ENCODE measurements around the gene KCNJ9. TPM values are rescaled to one million over a fixed set of nuclear protein-coding genes. Genes with fewer than 3 reads are reported as not detected.
A peak's percentile ranks its signal among the peaks of the same experiment; 100 is the strongest.

The KCNJ9 gene
- total RNA-seq, 1 donor from 2014 or later, result 0.18 TPM

DNA sequence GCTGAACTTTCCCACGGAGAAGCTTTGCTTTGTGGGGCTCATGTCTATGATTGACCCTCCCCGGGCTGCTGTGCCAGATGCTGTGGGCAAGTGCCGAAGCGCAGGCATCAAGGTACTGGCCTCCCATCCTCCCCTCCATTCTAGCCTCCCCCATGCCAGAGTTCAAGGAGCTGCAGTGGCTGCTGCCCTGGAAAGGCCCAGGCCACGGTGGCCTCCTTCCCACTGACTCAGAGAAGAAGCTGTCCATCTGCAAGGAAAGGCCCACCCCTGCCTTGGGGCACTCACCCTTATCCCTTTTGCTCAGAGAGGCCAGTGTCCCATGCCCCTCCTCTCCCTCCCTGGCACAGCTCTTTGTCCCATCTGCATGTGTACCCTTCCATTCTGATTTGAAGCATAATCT is 49.1 kb downstream of the KCNJ9 start:
- no peak for ATAC-seq
- no peak for DNase-seq (ENCODE audit: low spot score)
- intact Hi-C loops (cut with DNase I), result no loop called here

DNA sequence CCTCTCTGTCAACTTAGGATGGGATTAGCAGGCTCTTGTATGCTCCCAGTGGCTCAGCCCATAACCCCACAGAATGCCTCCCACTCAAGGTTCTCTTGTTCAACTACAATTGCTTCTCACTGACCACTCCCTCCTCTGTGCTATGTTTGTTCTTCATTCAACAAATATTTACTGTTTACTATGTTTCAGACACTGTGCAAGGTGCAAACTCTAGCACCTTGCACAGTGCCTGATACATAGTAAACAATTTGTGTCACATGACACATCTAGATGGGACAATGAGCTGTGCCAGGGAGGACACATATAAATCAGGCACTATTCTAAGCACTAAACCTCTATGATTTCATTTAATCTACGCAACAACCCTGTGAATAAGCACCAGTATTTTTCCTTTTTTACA is 49.6 kb downstream of the KCNJ9 start:
- ATAC-seq, result no peak
- intact Hi-C loops (cut with DNase I), result no loop called here

DNA sequence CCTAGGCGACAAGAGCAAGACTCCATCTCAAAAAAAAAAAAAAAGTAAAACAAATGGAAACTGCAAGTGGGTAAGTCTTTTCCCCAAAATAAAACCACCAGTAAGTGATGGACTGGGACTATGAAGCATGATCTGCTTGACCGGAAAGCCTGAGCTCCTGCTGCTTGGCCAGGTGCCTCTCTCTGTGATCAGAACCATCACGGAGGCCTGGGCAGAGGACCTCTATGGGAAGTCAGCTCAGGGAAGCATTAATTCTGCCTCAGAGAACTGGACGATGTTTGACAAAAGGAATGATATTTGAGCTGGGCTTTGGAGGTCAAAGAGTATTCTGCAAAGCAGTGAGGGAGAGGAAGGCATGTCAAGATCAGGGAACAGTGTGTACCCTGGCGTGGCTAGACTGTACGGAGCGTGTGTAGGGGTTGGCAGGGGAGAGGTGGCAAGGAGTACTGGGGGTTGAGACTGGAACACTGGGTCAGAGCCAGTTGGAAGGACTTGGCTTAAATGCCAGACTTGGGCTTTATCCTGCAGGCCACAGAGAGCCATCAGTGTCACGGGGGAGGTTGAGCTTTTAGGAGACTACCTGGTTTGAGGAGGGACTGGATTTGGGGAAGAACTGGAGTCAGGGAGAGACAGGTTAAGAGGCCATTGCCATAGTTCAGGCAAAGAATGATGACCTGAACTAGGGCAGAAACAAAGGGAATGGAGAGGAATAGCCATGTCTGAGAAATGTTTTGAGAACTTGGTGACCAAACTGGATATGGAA is 50.6 kb downstream of the KCNJ9 start:
- intact Hi-C loops (cut with DNase I), result no loop called here
- ATAC-seq (peak; percentile 39), DNase-seq (ENCODE audit: low spot score) (no peak)

More for the DNA sequence above, 49.6 kb downstream of the KCNJ9 start:
- no peak for DNase-seq (ENCODE audit: low spot score)

DNA sequence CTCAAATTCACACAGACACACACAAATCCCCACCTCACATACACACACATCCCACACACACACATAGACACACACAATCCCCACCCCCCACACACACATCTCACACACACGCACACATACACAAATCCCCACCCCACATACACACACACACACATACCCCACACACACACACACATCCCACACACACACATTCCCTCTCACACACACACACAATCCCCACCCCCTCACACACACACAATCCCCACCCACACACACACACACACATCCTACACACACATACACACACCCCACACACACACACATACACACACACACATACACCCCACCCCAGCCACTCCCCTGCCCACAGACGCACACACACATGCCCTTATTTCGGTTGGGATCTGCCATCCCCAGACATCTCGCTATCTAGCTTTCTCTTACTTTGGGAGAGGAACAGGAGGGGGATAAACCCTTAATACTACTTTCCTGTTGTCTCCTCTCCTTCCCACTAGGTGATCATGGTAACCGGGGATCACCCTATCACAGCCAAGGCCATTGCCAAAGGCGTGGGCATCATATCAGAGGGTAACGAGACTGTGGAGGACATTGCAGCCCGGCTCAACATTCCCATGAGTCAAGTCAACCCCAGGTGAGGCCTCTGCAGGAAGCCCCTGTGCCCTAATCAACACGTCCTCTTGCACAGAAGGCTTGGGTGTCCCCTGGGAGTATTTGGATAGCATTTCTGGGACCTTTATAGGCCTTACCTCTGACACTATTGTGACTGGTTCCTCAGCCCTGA is 52.8 kb downstream of the KCNJ9 start:
- intact Hi-C loops (cut with DNase I), result no loop called here
- no peak for ATAC-seq
- peak; percentile 32 for DNase-seq (ENCODE audit: low spot score)

DNA sequence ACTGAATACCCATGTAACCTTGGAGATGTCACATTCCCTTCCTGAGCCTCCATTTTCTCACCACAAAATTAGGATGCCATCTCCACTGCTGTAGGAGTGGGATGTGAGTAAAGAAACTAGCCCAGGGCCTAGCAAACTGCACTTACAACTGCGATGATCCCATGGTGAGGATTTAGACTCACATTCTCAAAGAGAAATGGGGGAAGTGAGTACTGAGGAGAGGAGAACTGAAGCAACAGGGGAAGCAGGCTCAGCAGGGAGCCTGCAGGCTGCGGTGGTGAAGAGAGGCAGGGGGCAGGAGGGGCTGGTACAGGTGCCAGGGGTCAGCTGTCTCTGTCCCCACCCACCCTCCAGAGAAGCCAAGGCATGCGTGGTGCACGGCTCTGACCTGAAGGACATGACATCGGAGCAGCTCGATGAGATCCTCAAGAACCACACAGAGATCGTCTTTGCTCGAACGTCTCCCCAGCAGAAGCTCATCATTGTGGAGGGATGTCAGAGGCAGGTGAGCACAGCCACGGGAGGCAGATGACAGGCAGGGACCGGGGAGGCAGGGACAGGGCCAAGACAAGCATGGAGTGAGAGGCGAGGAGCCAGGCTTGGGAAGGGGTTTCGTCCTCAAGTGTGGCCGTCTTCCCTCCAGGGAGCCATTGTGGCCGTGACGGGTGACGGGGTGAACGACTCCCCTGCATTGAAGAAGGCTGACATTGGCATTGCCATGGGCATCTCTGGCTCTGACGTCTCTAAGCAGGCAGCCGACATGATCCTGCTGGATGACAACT is 53.6 kb downstream of the KCNJ9 start:
- DNase-seq (ENCODE audit: low spot score), result peak; percentile 48
- no peak for ATAC-seq
- intact Hi-C loops (cut with DNase I), result no loop called here

DNA sequence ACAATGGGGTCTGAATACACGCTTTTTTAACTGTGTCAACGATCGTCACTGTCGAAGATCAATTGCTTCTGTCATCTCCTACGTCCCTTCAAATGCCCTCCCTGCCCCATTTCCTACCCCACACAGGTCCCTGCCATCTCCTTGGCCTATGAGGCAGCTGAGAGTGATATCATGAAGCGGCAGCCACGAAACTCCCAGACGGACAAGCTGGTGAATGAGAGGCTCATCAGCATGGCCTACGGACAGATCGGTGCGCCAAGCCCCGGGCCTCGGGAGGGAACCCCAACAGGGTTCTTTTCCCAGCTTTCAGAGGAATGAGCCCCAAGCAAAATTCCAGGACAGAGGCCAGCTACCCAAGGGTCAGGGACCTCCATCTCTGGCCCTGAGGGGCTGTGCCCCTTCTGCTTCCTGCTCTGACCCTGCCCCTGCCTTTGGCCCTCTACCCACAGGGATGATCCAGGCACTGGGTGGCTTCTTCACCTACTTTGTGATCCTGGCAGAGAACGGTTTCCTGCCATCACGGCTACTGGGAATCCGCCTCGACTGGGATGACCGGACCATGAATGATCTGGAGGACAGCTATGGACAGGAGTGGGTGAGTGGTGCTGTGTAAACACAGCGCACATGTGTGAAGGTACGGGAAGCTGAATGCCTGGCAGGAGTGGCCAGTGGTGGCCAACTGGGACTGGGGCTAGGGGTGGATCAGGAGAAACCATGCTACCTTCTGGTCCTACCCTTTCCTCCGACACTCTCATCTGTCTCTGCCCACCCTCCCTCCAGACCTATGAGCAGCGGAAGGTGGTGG is 55.0 kb downstream of the KCNJ9 start:
- ATAC-seq (no peak), DNase-seq (ENCODE audit: low spot score) (no peak)
- intact Hi-C loops (cut with DNase I), result no loop called here

DNA sequence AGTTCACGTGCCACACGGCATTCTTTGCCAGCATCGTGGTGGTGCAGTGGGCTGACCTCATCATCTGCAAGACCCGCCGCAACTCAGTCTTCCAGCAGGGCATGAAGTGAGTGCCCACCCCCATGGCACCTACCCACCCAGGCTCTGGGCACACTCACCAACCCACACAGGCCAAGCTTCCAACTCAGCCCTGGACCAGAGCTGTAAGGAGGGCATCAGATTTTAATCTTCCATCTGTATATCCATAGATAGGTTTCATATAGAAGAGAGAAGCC is 55.5 kb downstream of the KCNJ9 start:
- DNase-seq (ENCODE audit: low spot score) (no peak), ATAC-seq (no peak)
- intact Hi-C loops (cut with DNase I), result no loop called here

DNA sequence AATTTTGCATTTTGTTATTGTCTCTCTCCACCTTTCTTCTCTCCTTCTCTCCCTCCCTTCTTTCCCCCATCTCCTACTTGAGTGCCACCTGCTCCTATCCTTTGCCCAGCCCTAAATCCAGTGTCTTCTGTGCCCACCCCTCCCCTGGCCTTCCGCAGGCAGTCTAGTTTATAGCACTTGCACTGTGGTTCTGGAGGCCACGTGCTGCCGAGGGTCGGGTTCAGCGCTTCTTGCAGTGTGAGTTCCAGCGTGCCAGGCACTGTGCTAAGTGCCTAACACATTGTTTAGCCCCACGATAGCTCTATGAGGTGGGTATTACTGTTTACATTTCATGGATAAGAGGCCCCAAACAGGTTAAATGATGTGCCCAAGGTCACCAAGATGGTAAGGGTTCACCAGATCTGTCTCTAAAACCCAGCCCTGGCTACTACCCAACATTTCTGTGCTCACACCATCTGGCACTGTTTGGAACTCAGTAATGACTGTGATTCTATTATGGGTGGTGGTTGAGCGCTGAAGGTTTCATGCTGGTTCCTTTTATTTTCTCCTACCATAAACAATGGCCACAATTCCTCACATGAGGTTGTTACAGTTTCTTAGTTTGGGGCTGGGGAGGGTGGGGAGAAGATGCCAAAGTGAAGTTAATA is 56.0 kb downstream of the KCNJ9 start:
- intact Hi-C loops (cut with DNase I), result no loop called here
- DNase-seq (ENCODE audit: low spot score) (no peak), ATAC-seq (no peak)

DNA sequence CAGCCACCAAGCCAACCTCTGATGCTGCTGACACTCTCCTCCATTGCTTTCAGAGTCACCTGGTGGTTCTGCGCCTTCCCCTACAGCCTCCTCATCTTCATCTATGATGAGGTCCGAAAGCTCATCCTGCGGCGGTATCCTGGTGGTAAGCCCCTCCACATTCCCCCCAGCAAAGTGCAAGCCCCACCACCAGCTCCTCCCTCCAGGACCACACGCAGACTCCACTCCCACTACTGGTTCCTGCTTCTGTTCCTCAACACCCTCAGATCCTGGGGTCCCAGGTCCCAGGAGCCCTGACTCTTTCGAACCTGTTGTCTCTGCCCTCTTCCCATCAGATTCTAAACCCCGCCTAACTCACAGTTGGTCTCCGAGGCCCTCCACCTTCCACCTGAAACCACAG is 58.5 kb downstream of the KCNJ9 start:
- DNase-seq (ENCODE audit: low spot score) (no peak), ATAC-seq (no peak)
- intact Hi-C loops (cut with DNase I), result no loop called here

Other genes with a start within 250 kb of the KCNJ9 start
- gene VSIG8, start 218.9 kb upstream of the KCNJ9 start, total RNA-seq, result not detected
- 1.6 TPM for gene CFAP45, start 181.4 kb upstream of the KCNJ9 start, total RNA-seq
- 184 TPM for gene TAGLN2, start 156.0 kb upstream of the KCNJ9 start, total RNA-seq
- 0.18 TPM for gene IGSF9, start 135.9 kb upstream of the KCNJ9 start, total RNA-seq
- 0.80 TPM for gene SLAMF9, start 127.3 kb upstream of the KCNJ9 start, total RNA-seq
- gene PIGM, start 49.5 kb upstream of the KCNJ9 start, total RNA-seq, result 5.9 TPM
- 23.7 TPM for gene KCNJ10, start 11.4 kb upstream of the KCNJ9 start, total RNA-seq
- 54.9 TPM for gene IGSF8, start 17.1 kb downstream of the KCNJ9 start, total RNA-seq
- 136 TPM for gene ATP1A2, start 34.2 kb downstream of the KCNJ9 start, total RNA-seq
- 1.2 TPM for gene ATP1A4, start 70.1 kb downstream of the KCNJ9 start, total RNA-seq
- 1.1 TPM for gene CASQ1, start 109.0 kb downstream of the KCNJ9 start, total RNA-seq
- gene PEA15, start 123.8 kb downstream of the KCNJ9 start, total RNA-seq, result 324 TPM
- gene DCAF8, start 181.0 kb downstream of the KCNJ9 start, total RNA-seq, result 142 TPM
- 71.1 TPM for gene PEX19, start 203.6 kb downstream of the KCNJ9 start, total RNA-seq

Data from sciatic nerve (tissue), 2 donors.